ENCODE results near the gene FAM120AOS.
"Not testable (repeated sequence)": the region's sequence is repeated elsewhere in the genome, so short reads cannot be mapped to it uniquely, and the experiment has no call there.

Gene FAM120AOS

GRCh38 chr9:93466416-93467061 lies 13.2 kb upstream of the FAM120AOS start:
- DNase-seq: no peak

GRCh38 chr9:93465855-93466254 lies 12.5 kb upstream of the FAM120AOS start:
- no peak for DNase-seq

GRCh38 chr9:93464876-93465275 lies 11.5 kb upstream of the FAM120AOS start:
- peak in 1 of 2 experiments; percentile 32 for DNase-seq

GRCh38 chr9:93464395-93464794 lies 11.0 kb upstream of the FAM120AOS start:
- no peak for DNase-seq

GRCh38 chr9:93463638-93464248 lies 10.4 kb upstream of the FAM120AOS start:
- DNase-seq: no peak

- no peak for DNase-seq
Observed at GRCh38 chr9:93461821-93462220, 8.4 kb upstream of the FAM120AOS start.

- DNase-seq: no peak
Observed at GRCh38 chr9:93461414-93461743, 8.0 kb upstream of the FAM120AOS start.

GRCh38 chr9:93460689-93461413 lies 7.5 kb upstream of the FAM120AOS start:
- no peak for DNase-seq

GRCh38 chr9:93459432-93459847 lies 6.1 kb upstream of the FAM120AOS start:
- no peak for DNase-seq

GRCh38 chr9:93458712-93459111 lies 5.3 kb upstream of the FAM120AOS start:
- DNase-seq: no peak

GRCh38 chr9:93457006-93457405 lies 3.6 kb upstream of the FAM120AOS start:
- no peak for DNase-seq

GRCh38 chr9:93456504-93456903 lies 3.1 kb upstream of the FAM120AOS start:
- DNase-seq: no peak

- no peak for DNase-seq
Observed at GRCh38 chr9:93456022-93456421, 2.6 kb upstream of the FAM120AOS start.

GRCh38 chr9:93452710-93453046 lies 703 bp downstream of the FAM120AOS start:
- DNase-seq: no peak

- no peak for DNase-seq
Observed at GRCh38 chr9:93451849-93452709, 1.3 kb downstream of the FAM120AOS start.

- DNase-seq: peak; percentile 53 to 57
Observed at GRCh38 chr9:93450945-93451815, 2.2 kb downstream of the FAM120AOS start, which contains the start of gene FAM120A. Gene FAM120A (plus strand): TSS chr9:93451685. CDS start chr9:93451916, 231 bp downstream.

- no peak for DNase-seq
Observed at GRCh38 chr9:93447655-93448054, 5.7 kb downstream of the FAM120AOS start.

- DNase-seq: no peak
Observed at GRCh38 chr9:93446073-93446472, 7.3 kb downstream of the FAM120AOS start.

- DNase-seq: no peak
Observed at GRCh38 chr9:93440896-93441580, 12.3 kb downstream of the FAM120AOS start.

- DNase-seq: not testable (repeated sequence)
Observed at GRCh38 chr9:93439301-93439700, 14.1 kb downstream of the FAM120AOS start.

GRCh38 chr9:93437996-93438395 lies 15.4 kb downstream of the FAM120AOS start:
- no peak for DNase-seq

All from Kasumi-1 (cell line).